Cardiac atrium fibroblast (primary cell): Measurements from ENCODE around the gene KANK4. TPM values are rescaled to one million over a fixed set of nuclear protein-coding genes. Genes with fewer than 3 reads are reported as not detected.

Experiments used
- total RNA-seq: library from RNA; depleted of rRNA; stranded (reverse); fragments of >200 nt; gene quantifications from 2 replicates; pipeline ENCODE4 v1.2.3, GENCODE V29; 2015

The KANK4 gene
- not detected in 2 replicates for total RNA-seq

GRCh38 chr1:62318756-62319544, at the start of gene KANK4:
KANK4 (minus strand) TSS chr1:62319434; CDS start chr1:62281564, 37,870 bp downstream.

GRCh38 chr1:62194651-62195544, 124.3 kb downstream of the KANK4 start, which contains the start of gene L1TD1:
L1TD1 (plus strand) TSS chr1:62194849; CDS start chr1:62206629, 11,780 bp downstream.

Other genes starting within 250 kb of the KANK4 start
- gene L1TD1, start 124.6 kb downstream of the KANK4 start, total RNA-seq: not detected in 2 replicates
- gene USP1, start 117.6 kb upstream of the KANK4 start, total RNA-seq: 12.8 and 13.5 TPM in 2 replicates